KOPT-K1 (cell line): Measurements from ENCODE around the gene ABHD14A.
A peak's percentile ranks its signal among the peaks of the same experiment; 100 is the strongest.

Experiments
- H3K27ac ChIP-seq: fragments of 200-600 bp; sonication (generic); 2 replicates; pipeline ENCODE4 v1.5.1; 2016; ENCODE audit warnings: antibody characterized with exemption, mild to moderate bottlenecking, low read depth, low read length; ENCODE audit not compliant: poor library complexity, severe bottlenecking
- H3K36me3 ChIP-seq: fragments of 200-600 bp; sonication (generic); 2 replicates; pipeline ENCODE4 v1.5.1; 2017; ENCODE audit warnings: antibody characterized with exemption, mild to moderate bottlenecking, low read length, moderate library complexity; ENCODE audit not compliant: insufficient read depth
- H3K9me3 ChIP-seq: fragments of 200-600 bp; sonication (generic); 2 replicates; pipeline ENCODE4 v1.5.1; 2017; ENCODE audit warnings: antibody characterized with exemption, low read length, mild to moderate bottlenecking; ENCODE audit not compliant: insufficient read depth, poor library complexity, severe bottlenecking

ABHD14A gene

GRCh38 chr3:51960386-51960785 is 14.5 kb upstream of the ABHD14A start:
- no peaks in the 10 kb centered on the region for H3K9me3 ChIP-seq
- no peak overlapping the region for H3K27ac ChIP-seq
- no peaks in the 10 kb centered on the region for H3K36me3 ChIP-seq

GRCh38 chr3:51961011-51961410 is 13.9 kb upstream of the ABHD14A start:
- H3K36me3 ChIP-seq, result no peaks in the 10 kb centered on the region

GRCh38 chr3:51961602-51962569 is 13.0 kb upstream of the ABHD14A start:
- Histone ChIP-seq H3K9me3 (no peaks in the 10 kb centered on the region), H3K27ac (no peak overlapping the region), H3K36me3 (no peaks in the 10 kb centered on the region)

More at GRCh38 chr3:51961011-51961410, 13.9 kb upstream of the ABHD14A start:
- Histone ChIP-seq H3K27ac (no peak overlapping the region), H3K9me3 (no peaks in the 10 kb centered on the region)

GRCh38 chr3:51962854-51963530 is 11.9 kb upstream of the ABHD14A start:
- H3K36me3 ChIP-seq, result no peaks in the 10 kb centered on the region
- H3K9me3 ChIP-seq, result no peaks in the 10 kb centered on the region
- no peak overlapping the region for H3K27ac ChIP-seq

GRCh38 chr3:51963951-51964451 is 10.9 kb upstream of the ABHD14A start:
- Histone ChIP-seq H3K27ac (no peak overlapping the region), H3K36me3 (no peaks in the 10 kb centered on the region), H3K9me3 (no peaks in the 10 kb centered on the region)

- Histone ChIP-seq H3K9me3 (no peaks in the 10 kb centered on the region), H3K27ac (no peak overlapping the region), H3K36me3 (no peaks in the 10 kb centered on the region)
Measured at GRCh38 chr3:51964521-51964920, 10.3 kb upstream of the ABHD14A start.

- Histone ChIP-seq H3K9me3 (no peaks in the 10 kb centered on the region), H3K27ac (no peak overlapping the region), H3K36me3 (no peaks in the 10 kb centered on the region)
Measured at GRCh38 chr3:51966016-51966415, 8.8 kb upstream of the ABHD14A start.

- H3K27ac ChIP-seq, result peak overlapping the region; percentile 31
- no peaks in the 10 kb centered on the region for H3K36me3 ChIP-seq
- H3K9me3 ChIP-seq, result no peaks in the 10 kb centered on the region
Measured at GRCh38 chr3:51966486-51966885, 8.4 kb upstream of the ABHD14A start.

GRCh38 chr3:51966922-51967383 is 7.9 kb upstream of the ABHD14A start:
- no peaks in the 10 kb centered on the region for H3K9me3 ChIP-seq
- no peaks in the 10 kb centered on the region for H3K36me3 ChIP-seq
- H3K27ac ChIP-seq, result peak overlapping the region; percentile 31

GRCh38 chr3:51967384-51968169 is 7.3 kb upstream of the ABHD14A start, which contains the start of gene PCBP4:
Gene PCBP4 (minus strand): TSS chr3:51967454. CDS start chr3:51961240, 6,214 bp downstream.
- H3K9me3 ChIP-seq, result no peaks in the 10 kb centered on the region
- peak within 1 kb of the TSS; percentile 43 for H3K27ac ChIP-seq
- no peaks in the 10 kb centered on the region for H3K36me3 ChIP-seq

GRCh38 chr3:51968170-51968775 is 6.6 kb upstream of the ABHD14A start:
- Histone ChIP-seq H3K27ac (no peak overlapping the region), H3K36me3 (no peaks in the 10 kb centered on the region), H3K9me3 (no peaks in the 10 kb centered on the region)

- no peak overlapping the region for H3K27ac ChIP-seq
- no peaks in the 10 kb centered on the region for H3K36me3 ChIP-seq
- no peaks in the 10 kb centered on the region for H3K9me3 ChIP-seq
Measured at GRCh38 chr3:51968883-51969678, 5.8 kb upstream of the ABHD14A start.

GRCh38 chr3:51969841-51970240 is 5.0 kb upstream of the ABHD14A start:
- no peak overlapping the region for H3K27ac ChIP-seq
- no peaks in the 10 kb centered on the region for H3K9me3 ChIP-seq
- no peaks in the 10 kb centered on the region for H3K36me3 ChIP-seq
